HK-2 (cell line): ENCODE measurements around the gene XXYLT1.
"Not testable (repeated sequence)": the region's sequence is repeated elsewhere in the genome, so short reads cannot be mapped to it uniquely, and the experiment has no call there.

ENCODE experiments used
- DNase-seq: peaks from one replicate; pipeline ENCODE4 v3.0.0-alpha.2; 2018; ENCODE audit not compliant: unreplicated experiment

Gene XXYLT1

GRCh38 chr3:195063581-195064193 lies 207.3 kb downstream of the XXYLT1 start:
- no peak for DNase-seq

- no peak for DNase-seq
Measured at GRCh38 chr3:195062866-195063540, 208.0 kb downstream of the XXYLT1 start.

GRCh38 chr3:195061756-195062655 lies 209.0 kb downstream of the XXYLT1 start:
- DNase-seq: no peak

- DNase-seq: no peak
Measured at GRCh38 chr3:195060531-195061291, 210.2 kb downstream of the XXYLT1 start.

GRCh38 chr3:195060217-195060481 lies 210.8 kb downstream of the XXYLT1 start:
- DNase-seq: no peak

GRCh38 chr3:195059471-195060216 lies 211.3 kb downstream of the XXYLT1 start:
- no peak for DNase-seq

- DNase-seq: no peak
Measured at GRCh38 chr3:195059006-195059350, 212.0 kb downstream of the XXYLT1 start.

- DNase-seq: no peak
Measured at GRCh38 chr3:195058336-195059005, 212.5 kb downstream of the XXYLT1 start.

GRCh38 chr3:195057716-195058115 lies 213.2 kb downstream of the XXYLT1 start:
- no peak for DNase-seq

- no peak for DNase-seq
Measured at GRCh38 chr3:195056506-195056905, 214.5 kb downstream of the XXYLT1 start.

- no peak for DNase-seq
Measured at GRCh38 chr3:195054311-195054710, 216.6 kb downstream of the XXYLT1 start.

- no peak for DNase-seq
Measured at GRCh38 chr3:195052939-195053338, 218.0 kb downstream of the XXYLT1 start.

- not testable (repeated sequence) for DNase-seq
Measured at GRCh38 chr3:195050296-195050695, 220.7 kb downstream of the XXYLT1 start.

- DNase-seq: no peak
Measured at GRCh38 chr3:195048059-195048905, 222.7 kb downstream of the XXYLT1 start.

- DNase-seq: no peak
Measured at GRCh38 chr3:195047536-195047935, 223.4 kb downstream of the XXYLT1 start.

GRCh38 chr3:195046441-195046840 lies 224.5 kb downstream of the XXYLT1 start:
- DNase-seq: no peak

GRCh38 chr3:195045481-195046210 lies 225.3 kb downstream of the XXYLT1 start:
- no peak for DNase-seq

GRCh38 chr3:195044411-195044810 lies 226.5 kb downstream of the XXYLT1 start:
- no peak for DNase-seq

GRCh38 chr3:195043607-195044339 lies 227.2 kb downstream of the XXYLT1 start:
- DNase-seq: no peak
